ENCODE results near the gene PLSCR5. TPM values are rescaled to one million over a fixed set of nuclear protein-coding genes. Genes with fewer than 3 reads are reported as not detected.

PLSCR5 gene
- total RNA-seq, 4 donors from 2014 or later = not detected

DNA sequence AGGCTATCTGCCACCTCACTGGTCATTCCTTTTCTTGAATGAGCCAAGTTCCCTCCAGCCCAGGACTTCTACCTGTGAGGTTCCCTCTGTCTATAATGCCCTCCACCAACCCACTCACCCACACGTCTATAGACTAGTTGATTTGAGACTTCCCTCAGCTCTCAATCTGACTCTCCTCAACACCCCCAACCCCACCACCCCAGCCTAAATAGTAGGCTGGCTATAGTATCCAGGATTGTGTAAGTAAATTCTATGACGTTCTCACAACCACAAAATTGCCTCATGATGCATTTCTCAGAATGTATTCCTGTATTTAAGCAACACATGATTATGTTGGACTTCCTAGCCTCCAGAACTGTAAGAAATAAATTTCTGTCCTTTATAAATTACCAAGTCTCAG, 63.0 kb downstream of the PLSCR5 start:
- TF ChIP-seq, protein P1, sequence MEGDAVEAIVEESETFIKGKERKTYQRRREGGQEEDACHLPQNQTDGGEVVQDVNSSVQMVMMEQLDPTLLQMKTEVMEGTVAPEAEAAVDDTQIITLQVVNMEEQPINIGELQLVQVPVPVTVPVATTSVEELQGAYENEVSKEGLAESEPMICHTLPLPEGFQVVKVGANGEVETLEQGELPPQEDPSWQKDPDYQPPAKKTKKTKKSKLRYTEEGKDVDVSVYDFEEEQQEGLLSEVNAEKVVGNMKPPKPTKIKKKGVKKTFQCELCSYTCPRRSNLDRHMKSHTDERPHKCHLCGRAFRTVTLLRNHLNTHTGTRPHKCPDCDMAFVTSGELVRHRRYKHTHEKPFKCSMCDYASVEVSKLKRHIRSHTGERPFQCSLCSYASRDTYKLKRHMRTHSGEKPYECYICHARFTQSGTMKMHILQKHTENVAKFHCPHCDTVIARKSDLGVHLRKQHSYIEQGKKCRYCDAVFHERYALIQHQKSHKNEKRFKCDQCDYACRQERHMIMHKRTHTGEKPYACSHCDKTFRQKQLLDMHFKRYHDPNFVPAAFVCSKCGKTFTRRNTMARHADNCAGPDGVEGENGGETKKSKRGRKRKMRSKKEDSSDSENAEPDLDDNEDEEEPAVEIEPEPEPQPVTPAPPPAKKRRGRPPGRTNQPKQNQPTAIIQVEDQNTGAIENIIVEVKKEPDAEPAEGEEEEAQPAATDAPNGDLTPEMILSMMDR (IDR thresholded peaks at IDR 0.05) = no peak
- no peak for TF ChIP-seq POLR2A (IDR thresholded peaks at IDR 0.05)
- 59 to 63% methylated on average over 2 of the region's 2 CpGs for WGBS, 2 donors

DNA sequence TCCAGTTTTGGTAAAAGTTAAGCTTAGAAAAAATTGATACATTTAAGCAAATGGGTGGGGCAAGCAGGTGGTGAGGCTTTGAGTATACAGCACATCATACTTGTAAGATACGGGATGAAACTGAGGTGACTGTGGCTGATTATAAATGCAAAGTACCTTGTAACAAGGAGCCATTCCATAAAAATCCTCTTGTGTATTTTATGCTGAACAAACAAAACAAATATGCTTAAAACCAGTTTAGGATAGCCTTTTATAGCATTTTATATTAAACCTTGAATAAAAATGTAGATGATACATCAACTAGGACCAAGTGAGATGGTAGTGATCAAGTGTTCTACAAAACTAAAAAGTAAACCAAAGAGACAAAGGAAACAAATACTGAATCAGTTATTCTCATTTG, 64.2 kb downstream of the PLSCR5 start:
- 60 to 68% methylated on average over 1 of the region's 1 CpG for WGBS, 2 donors
- TF ChIP-seq POLR2A (IDR thresholded peaks at IDR 0.05) = no peak
- H3K4me3 ChIP-seq (ENCODE audit: low read depth, poor library complexity, severe bottlenecking) = no peak overlapping the region
- DNase-seq (ENCODE audit: low spot score in 2 of 2) = no peak
- intact Hi-C loops (cut with DNase I; ENCODE audit: low total_unique reads) = no loop called here

More for the DNA sequence above, 63.0 kb downstream of the PLSCR5 start:
- no peak overlapping the region for H3K4me3 ChIP-seq (ENCODE audit: low read depth, poor library complexity, severe bottlenecking)
- no peak for DNase-seq (ENCODE audit: low spot score in 2 of 2)
- intact Hi-C loops (cut with DNase I; ENCODE audit: low total_unique reads) = no loop called here

DNA sequence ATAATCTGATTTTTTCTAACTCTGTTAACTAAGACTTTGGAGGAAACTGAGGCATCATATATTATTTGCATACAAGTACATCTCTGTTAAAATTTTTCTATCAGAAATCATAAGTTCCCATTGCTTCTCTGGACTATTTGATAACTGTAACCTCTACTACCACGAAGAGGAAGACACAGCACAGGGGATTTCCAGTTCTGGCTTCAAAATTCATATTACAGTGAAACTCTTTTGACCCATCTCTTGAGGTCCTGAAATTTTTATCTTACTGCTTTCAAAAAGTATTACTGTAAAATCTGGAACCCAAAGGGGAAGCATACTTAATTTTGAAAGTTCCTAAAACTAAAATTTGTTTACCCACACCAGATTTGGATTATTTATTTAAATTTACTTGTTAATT, 64.9 kb downstream of the PLSCR5 start:
- intact Hi-C loops (cut with DNase I; ENCODE audit: low total_unique reads) = no loop called here
- no peak for DNase-seq (ENCODE audit: low spot score in 2 of 2)
- 0 to 41% methylated on average over 1 of the region's 1 CpG for WGBS, 2 donors
- no peak overlapping the region for H3K4me3 ChIP-seq (ENCODE audit: low read depth, poor library complexity, severe bottlenecking)
- TF ChIP-seq, protein P1 (IDR thresholded peaks at IDR 0.05) = no peak
- TF ChIP-seq POLR2A (IDR thresholded peaks at IDR 0.05) = no peak

DNA sequence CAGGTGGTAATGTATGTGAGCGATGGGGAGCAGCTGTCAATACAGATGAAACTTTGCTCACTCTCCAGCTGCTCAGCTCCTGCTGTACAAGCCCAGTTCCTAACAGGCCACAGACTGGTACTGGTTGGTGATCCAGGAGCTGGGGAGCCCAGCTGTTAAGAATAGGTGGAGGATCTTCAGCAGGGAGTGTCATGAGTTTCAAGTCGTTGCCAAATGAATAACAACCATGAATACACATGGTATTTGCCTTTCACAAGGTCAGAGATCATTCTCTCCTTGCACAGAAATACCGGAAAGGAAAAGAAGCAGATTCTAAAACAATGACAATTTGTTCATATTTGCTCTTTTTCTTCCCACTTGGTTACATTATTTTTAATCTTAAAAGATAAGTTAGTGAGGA, 65.8 kb downstream of the PLSCR5 start:
- intact Hi-C loops (cut with DNase I; ENCODE audit: low total_unique reads) = no loop called here
- H3K4me3 ChIP-seq (ENCODE audit: low read depth, poor library complexity, severe bottlenecking) = no peak overlapping the region
- DNase-seq (ENCODE audit: low spot score in 2 of 2) = no peak
- 31 to 80% methylated on average over 3 of the region's 3 CpGs for WGBS, 2 donors
- no peak for TF ChIP-seq POLR2A (IDR thresholded peaks at IDR 0.05)
- TF ChIP-seq, protein P1 (IDR thresholded peaks at IDR 0.05) = no peak

DNA sequence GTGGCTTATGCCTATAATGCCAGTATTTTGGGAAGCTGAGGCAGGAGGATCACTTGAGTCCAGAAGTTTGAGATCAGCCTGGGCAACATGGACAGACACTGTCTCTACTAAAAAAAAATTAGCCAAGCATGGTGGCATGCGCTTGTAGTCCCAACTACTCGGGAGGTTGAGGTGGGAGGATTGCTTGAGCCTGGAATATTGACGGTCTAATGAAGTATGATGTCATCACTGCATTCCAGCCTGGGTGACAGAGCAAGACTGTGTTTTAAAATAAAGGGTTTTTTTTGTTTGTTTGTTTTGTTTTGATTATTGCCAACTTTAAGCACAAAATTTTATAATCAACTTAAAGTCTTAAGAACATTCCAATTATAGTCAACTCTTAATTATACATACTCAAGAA, 67.5 kb downstream of the PLSCR5 start:
- WGBS, 2 donors = 87 to 96% methylated on average over 3 of the region's 3 CpGs
- no peak for TF ChIP-seq POLR2A (IDR thresholded peaks at IDR 0.05)
- TF ChIP-seq, protein P1 (IDR thresholded peaks at IDR 0.05) = no peak
- intact Hi-C loops (cut with DNase I; ENCODE audit: low total_unique reads) = no loop called here
- no peak for DNase-seq (ENCODE audit: low spot score in 2 of 2)
- no peak overlapping the region for H3K4me3 ChIP-seq (ENCODE audit: low read depth, poor library complexity, severe bottlenecking)

DNA sequence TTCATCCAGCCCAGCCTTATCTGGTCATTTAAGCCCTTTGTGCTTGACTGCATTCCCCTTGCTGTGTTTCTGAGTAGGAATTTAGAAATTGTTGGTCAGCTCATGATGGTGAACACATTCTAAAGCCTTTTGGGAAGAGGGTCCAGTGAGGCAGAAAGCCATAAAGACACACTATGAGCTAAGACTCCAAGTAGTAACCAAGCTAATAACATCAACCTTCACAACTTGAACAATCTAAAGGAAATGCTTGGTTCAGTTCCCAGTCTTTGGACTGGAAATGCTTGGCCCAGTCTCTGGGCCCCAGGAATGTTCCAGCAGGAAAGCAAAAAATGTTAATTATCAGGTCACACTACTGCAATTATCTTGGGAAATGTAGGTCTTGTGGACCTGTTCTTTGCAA, 68.5 kb downstream of the PLSCR5 start:
- intact Hi-C loops (cut with DNase I; ENCODE audit: low total_unique reads) = no loop called here
- no peak for TF ChIP-seq POLR2A (IDR thresholded peaks at IDR 0.05)
- TF ChIP-seq, protein P1 (IDR thresholded peaks at IDR 0.05) = no peak
- no peak overlapping the region for H3K4me3 ChIP-seq (ENCODE audit: low read depth, poor library complexity, severe bottlenecking)
- no peak for DNase-seq (ENCODE audit: low spot score in 2 of 2)

Other genes starting within 250 kb of the PLSCR5 start
- gene PLSCR2, start 135.8 kb downstream of the PLSCR5 start, total RNA-seq = not detected
- gene PLSCR1, start 60.7 kb downstream of the PLSCR5 start, total RNA-seq = 10 to 100 TPM; 23.8 to 34.4 (median 26.4) TPM

All from lower leg skin (tissue), 4 donors.